PC-3 (cell line): ENCODE results near the gene NEK1. TPM values are rescaled to one million over a fixed set of nuclear protein-coding genes. Genes with fewer than 3 reads are reported as not detected.

Source experiments
- ATAC-seq: fragments of 200-7000 bp; cut with Tn5 transposase; 2 replicates; pipeline ENCODE4 v1.9.1; 2020; ENCODE audit warnings: mild to moderate bottlenecking, moderate library complexity
- BruUV-seq: library from RNA; stranded (reverse); fragments of 400-500 nt; replicated peaks from 2 replicates; lab custom pipeline; 2021; lab: Mats Ljungman, UMichigan
- CTCF ChIA-PET: fragments of 300-600 bp; sonication (Branson Sonifier 250); formaldehyde crosslinking; loops from one replicate; lab custom pipeline; 2022; ENCODE audit warnings: antibody characterized with exemption; lab: Charles Lee
- POLR2A ChIA-PET: fragments of 300-600 bp; sonication (Branson Sonifier 250); formaldehyde crosslinking; loops from one replicate; lab custom pipeline; 2022; ENCODE audit warnings: antibody characterized with exemption; ENCODE audit not compliant: unreplicated experiment; lab: Charles Lee
- DNase-seq: peaks from one replicate; pipeline ENCODE4 v3.0.0-alpha.2; 2015
- H2AFZ ChIP-seq: fragments of 300-600 bp; sonication (generic); 2 replicates; pipeline ENCODE4 v1.6.0; 2016; ENCODE audit warnings: antibody characterized with exemption, low read length
- H3F3A ChIP-seq: fragments of 300-600 bp; sonication (generic); one replicate; pipeline ENCODE4 v1.6.0; 2017; ENCODE audit warnings: antibody characterized with exemption, low read length, control low read depth, mild to moderate bottlenecking; ENCODE audit not compliant: unreplicated experiment
- H3K27ac ChIP-seq: fragments of 300-600 bp; sonication (generic); 2 replicates; pipeline ENCODE4 v1.5.1; 2016; ENCODE audit warnings: mild to moderate bottlenecking, low read length
- H3K27me3 ChIP-seq: fragments of 300-600 bp; sonication (generic); 2 replicates; pipeline ENCODE4 v1.6.1; 2016; ENCODE audit warnings: low read length, mixed read lengths
- H3K36me3 ChIP-seq: fragments of 300-600 bp; sonication (generic); 2 replicates; pipeline ENCODE4 v1.6.1; 2016; ENCODE audit warnings: low read depth, mixed run types, low read length, mixed read lengths
- H3K4me1 ChIP-seq: fragments of 300-600 bp; sonication (generic); 2 replicates; pipeline ENCODE4 v1.5.1; 2016; ENCODE audit warnings: low read length; ENCODE audit not compliant: insufficient read depth
- H3K4me2 ChIP-seq: fragments of 300-600 bp; sonication (generic); 2 replicates; pipeline ENCODE4 v1.6.0; 2016; ENCODE audit warnings: low read length
- H3K4me3 ChIP-seq: fragments of 300-600 bp; sonication (generic); 2 replicates; pipeline ENCODE4 v1.5.1; 2016; ENCODE audit warnings: mild to moderate bottlenecking, low read length, mixed read lengths
- H3K79me2 ChIP-seq: fragments of 300-600 bp; sonication (generic); 2 replicates; pipeline ENCODE4 v1.6.1; 2017; ENCODE audit warnings: low read length, mixed read lengths
- H3K9ac ChIP-seq: fragments of 300-600 bp; sonication (generic); 2 replicates; pipeline ENCODE4 v1.6.0; 2016; ENCODE audit warnings: mild to moderate bottlenecking, low read length
- H3K9me2 ChIP-seq: fragments of 300-600 bp; sonication (generic); replicated peaks from 2 replicates; pipeline ENCODE4 v1.6.1; 2016; ENCODE audit warnings: mixed run types, low read length, mixed read lengths
- H3K9me3 ChIP-seq: fragments of 300-600 bp; sonication (generic); 2 replicates; pipeline ENCODE4 v1.6.1; 2016; ENCODE audit warnings: low read length, mixed read lengths
- H4K20me1 ChIP-seq: fragments of 300-600 bp; sonication (generic); 2 replicates; pipeline ENCODE4 v1.6.1; 2016; ENCODE audit warnings: low read length, mixed read lengths
- EZH2 ChIP-seq: fragments of 300-600 bp; sonication (generic); IDR thresholded peaks from one replicate; pipeline ENCODE4 v1.6.1; 2017; ENCODE audit warnings: antibody characterized with exemption, mild to moderate bottlenecking, low read length; ENCODE audit not compliant: unreplicated experiment
- EZH2phosphoT487 ChIP-seq: fragments of 300-600 bp; sonication (generic); IDR thresholded peaks from 2 replicates; pipeline ENCODE4 v1.6.1; 2018; ENCODE audit warnings: mild to moderate bottlenecking, antibody characterized with exemption, low read length, borderline replicate concordance
- intact Hi-C: fragments of 100-400 bp; cut with micrococcal nuclease; formaldehyde crosslinking; loops from 2 replicates; pipeline ENCODE4 v1.9.0; 2023
- total RNA-seq: library from RNA; depleted of rRNA; stranded (reverse); fragments of >200 nt; gene quantifications from 2 replicates; pipeline ENCODE4 v1.2.3, GENCODE V29; 2014
- TF ChIP-seq, protein P1 (sequence below): fragments of 300-600 bp; sonication (generic); conservative IDR thresholded peaks from 2 replicates; pipeline ENCODE4 v1.5.1; 2017; ENCODE audit warnings: antibody characterized with exemption, low read depth, mild to moderate bottlenecking, low read length

The NEK1 gene
- total RNA-seq, 1 experiment from 2014 or later = 4.3 TPM

DNA sequence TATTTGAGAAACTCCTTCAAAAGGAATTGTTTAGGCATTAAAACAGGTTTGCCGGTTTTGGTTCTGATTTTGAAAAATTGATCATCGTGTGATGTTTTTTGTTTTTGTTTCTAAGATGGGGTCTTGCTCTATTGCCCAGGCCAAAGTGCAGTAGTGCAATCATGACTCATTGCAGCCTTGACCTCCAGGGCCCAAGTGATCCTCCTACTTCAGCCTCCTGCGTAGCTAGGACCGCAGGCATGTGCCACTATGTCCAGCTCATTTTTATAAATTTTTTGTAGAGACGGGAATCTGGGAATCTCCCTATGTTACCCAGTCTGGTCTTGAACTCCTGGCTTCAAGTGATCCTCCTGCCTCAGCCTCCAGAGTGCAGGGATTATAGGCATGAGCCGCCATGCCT is 43.0 kb upstream of the NEK1 start:
- intact Hi-C loops = no loop called here
- no peaks in the 10 kb centered on the region for H3K9me2 ChIP-seq
- H3K9ac ChIP-seq = no peak overlapping the region
- H3K4me1 ChIP-seq = peaks cover 20% of the 10 kb centered on the region
- TF ChIP-seq EZH2 (no peak), EZH2phosphoT487 (no peak)
- TF ChIP-seq, protein P1, sequence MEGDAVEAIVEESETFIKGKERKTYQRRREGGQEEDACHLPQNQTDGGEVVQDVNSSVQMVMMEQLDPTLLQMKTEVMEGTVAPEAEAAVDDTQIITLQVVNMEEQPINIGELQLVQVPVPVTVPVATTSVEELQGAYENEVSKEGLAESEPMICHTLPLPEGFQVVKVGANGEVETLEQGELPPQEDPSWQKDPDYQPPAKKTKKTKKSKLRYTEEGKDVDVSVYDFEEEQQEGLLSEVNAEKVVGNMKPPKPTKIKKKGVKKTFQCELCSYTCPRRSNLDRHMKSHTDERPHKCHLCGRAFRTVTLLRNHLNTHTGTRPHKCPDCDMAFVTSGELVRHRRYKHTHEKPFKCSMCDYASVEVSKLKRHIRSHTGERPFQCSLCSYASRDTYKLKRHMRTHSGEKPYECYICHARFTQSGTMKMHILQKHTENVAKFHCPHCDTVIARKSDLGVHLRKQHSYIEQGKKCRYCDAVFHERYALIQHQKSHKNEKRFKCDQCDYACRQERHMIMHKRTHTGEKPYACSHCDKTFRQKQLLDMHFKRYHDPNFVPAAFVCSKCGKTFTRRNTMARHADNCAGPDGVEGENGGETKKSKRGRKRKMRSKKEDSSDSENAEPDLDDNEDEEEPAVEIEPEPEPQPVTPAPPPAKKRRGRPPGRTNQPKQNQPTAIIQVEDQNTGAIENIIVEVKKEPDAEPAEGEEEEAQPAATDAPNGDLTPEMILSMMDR = no peak
- BruUV-seq = no TSS peak
- H2AFZ ChIP-seq = no peak overlapping the region
- H3K27me3 ChIP-seq = no peaks in the 10 kb centered on the region
- H3K4me2 ChIP-seq = no peak overlapping the region
- H3K4me3 ChIP-seq = no peak overlapping the region
- H3F3A ChIP-seq = no peaks in the 10 kb centered on the region
- no peaks in the 10 kb centered on the region for H3K9me3 ChIP-seq
- no peaks in the 10 kb centered on the region for H4K20me1 ChIP-seq
- no peak for ATAC-seq
- ChIA-PET CTCF (no interaction called here), POLR2A (no interaction called here)
- no peaks in the 10 kb centered on the region for H3K36me3 ChIP-seq
- DNase-seq = no peak
- peaks cover 12% of the 10 kb centered on the region; the same call in 1 of the 2 replicates for H3K79me2 ChIP-seq
- H3K27ac ChIP-seq = no peak overlapping the region

DNA sequence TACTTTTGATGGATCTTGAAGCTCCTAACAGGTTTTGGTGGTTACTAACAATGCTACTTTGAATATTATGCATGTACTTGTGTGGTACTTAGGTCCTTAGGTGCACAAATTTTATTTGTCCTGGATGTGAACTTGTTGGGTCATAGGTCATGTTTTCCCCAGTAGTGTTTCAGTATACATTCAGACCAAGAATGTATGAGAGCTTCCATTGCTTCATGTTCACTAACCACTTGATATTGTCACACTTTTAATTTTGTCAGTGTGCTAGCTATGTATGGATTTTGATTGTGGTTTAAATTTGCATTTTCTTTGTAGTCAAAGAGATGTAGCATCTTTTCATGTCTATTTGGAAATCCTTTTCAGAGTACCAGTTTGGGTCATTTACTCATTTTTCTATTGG is 40.2 kb upstream of the NEK1 start:
- H3K79me2 ChIP-seq = peaks cover 5% of the 10 kb centered on the region; the same call in 1 of the 2 replicates

DNA sequence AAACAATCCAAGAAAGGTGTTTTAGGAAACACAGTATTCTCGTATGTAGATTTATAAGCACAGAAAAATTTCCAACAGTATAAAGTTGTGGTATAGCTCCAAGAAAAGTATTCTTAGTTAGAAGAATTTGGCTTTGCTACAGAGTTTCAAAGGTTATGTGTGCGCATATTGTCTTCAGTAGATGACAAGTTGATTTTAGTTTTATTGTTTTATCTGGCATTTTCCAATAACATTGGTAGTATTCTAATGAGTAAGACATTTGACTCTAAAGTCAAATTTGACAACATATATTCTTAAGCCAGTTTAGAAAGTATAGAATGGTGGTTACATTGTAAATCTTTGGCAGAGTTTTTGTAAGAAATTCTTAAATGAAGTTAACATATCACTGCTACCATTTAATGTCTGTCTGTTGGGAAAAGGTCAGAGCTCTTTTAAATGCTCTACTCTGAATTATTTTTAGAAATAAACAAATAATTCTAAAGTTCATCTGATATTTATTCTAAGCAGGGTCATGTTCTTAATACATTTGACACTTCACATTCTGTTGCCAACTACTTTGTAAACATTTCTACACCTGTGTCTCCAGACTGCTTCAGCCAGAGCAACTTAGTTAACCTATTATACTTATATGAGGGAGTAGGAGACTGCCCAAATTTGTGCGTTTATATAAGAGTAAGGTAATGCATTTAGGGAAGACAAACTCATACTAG is 38.0 kb upstream of the NEK1 start:
- Histone ChIP-seq H4K20me1 (no peaks in the 10 kb centered on the region), H3F3A (no peaks in the 10 kb centered on the region), H3K36me3 (no peaks in the 10 kb centered on the region), H3K79me2 (peaks cover 1% of the 10 kb centered on the region; the same call in 1 of the 2 replicates), H3K4me2 (no peak overlapping the region), H3K9me2 (no peaks in the 10 kb centered on the region), H3K4me3 (no peak overlapping the region), H3K27ac (no peak overlapping the region), H3K27me3 (no peaks in the 10 kb centered on the region), H3K4me1 (no peaks in the 10 kb centered on the region), H3K9ac (no peak overlapping the region), H2AFZ (no peak overlapping the region), H3K9me3 (no peaks in the 10 kb centered on the region)
- ATAC-seq = no peak
- ChIA-PET POLR2A (no interaction called here), CTCF (no interaction called here)
- intact Hi-C loops = no loop called here
- TF ChIP-seq, protein P1 = no peak
- TF ChIP-seq EZH2phosphoT487 (no peak), EZH2 (no peak)
- no peak for DNase-seq
- no TSS peak for BruUV-seq

More for the DNA sequence above, 40.2 kb upstream of the NEK1 start:
- H3K27ac ChIP-seq = no peak overlapping the region
- POLR2A ChIA-PET = no interaction called here
- H3K9me2 ChIP-seq = no peaks in the 10 kb centered on the region
- intact Hi-C loops = no loop called here
- no peak overlapping the region for H2AFZ ChIP-seq
- H3F3A ChIP-seq = no peaks in the 10 kb centered on the region
- no peaks in the 10 kb centered on the region for H4K20me1 ChIP-seq
- H3K4me2 ChIP-seq = no peak overlapping the region
- H3K27me3 ChIP-seq = no peaks in the 10 kb centered on the region
- H3K9me3 ChIP-seq = no peaks in the 10 kb centered on the region
- H3K9ac ChIP-seq = no peak overlapping the region
- ATAC-seq (no peak), DNase-seq (no peak)
- no peak overlapping the region for H3K4me3 ChIP-seq
- H3K4me1 ChIP-seq = peaks cover 1% of the 10 kb centered on the region
- TF ChIP-seq EZH2 (no peak), EZH2phosphoT487 (no peak)
- TF ChIP-seq, protein P1 = no peak
- CTCF ChIA-PET = no interaction called here
- no peaks in the 10 kb centered on the region for H3K36me3 ChIP-seq
- BruUV-seq = no TSS peak
